Gastroesophageal sphincter (tissue), 3 donors: ENCODE results near the gene WDR87.

ENCODE experiments used
- POLR2A ChIP-seq, 2 donors: fragments of 450-650 bp; IDR thresholded peaks; one replicate each; pipeline ENCODE4 v1.6.1; 2017; ENCODE audit warnings: antibody characterized with exemption in 2 of 2, mild to moderate bottlenecking in 2 of 2, moderate library complexity in 1 of 2
- TF ChIP-seq, protein P1 (sequence below), 4 experiments: fragments of 200-600 bp in 2 of 4; fragments of 450-650 bp in 2 of 4; sonication (generic) in 1 of 4; IDR thresholded peaks; one replicate each; pipeline ENCODE4 v1.5.1; 2017 to 2019; ENCODE audit warnings: antibody characterized with exemption in 4 of 4, mild to moderate bottlenecking in 2 of 4, moderate library complexity in 2 of 4

DNA sequence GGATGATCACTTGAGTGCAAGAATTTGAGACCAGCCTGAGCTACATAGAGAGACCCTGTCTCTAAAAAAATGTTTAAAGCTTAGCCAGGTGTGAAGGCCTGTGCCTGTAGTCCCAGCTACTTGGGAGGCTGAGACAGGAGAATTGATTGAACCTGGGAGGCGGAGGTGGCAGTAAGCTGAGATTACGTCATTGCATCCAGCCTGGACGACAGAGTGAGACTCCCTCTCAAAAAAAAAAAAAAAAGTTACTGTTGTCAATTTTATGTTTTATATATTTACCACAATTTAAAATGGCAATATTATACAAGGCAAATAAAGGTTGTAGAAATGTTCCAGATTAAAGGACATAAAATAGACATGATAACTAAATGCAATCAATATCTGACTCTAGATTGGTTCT is 29.2 kb downstream of the WDR87 start:
- TF ChIP-seq, protein P1, sequence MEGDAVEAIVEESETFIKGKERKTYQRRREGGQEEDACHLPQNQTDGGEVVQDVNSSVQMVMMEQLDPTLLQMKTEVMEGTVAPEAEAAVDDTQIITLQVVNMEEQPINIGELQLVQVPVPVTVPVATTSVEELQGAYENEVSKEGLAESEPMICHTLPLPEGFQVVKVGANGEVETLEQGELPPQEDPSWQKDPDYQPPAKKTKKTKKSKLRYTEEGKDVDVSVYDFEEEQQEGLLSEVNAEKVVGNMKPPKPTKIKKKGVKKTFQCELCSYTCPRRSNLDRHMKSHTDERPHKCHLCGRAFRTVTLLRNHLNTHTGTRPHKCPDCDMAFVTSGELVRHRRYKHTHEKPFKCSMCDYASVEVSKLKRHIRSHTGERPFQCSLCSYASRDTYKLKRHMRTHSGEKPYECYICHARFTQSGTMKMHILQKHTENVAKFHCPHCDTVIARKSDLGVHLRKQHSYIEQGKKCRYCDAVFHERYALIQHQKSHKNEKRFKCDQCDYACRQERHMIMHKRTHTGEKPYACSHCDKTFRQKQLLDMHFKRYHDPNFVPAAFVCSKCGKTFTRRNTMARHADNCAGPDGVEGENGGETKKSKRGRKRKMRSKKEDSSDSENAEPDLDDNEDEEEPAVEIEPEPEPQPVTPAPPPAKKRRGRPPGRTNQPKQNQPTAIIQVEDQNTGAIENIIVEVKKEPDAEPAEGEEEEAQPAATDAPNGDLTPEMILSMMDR (IDR thresholded peaks at IDR 0.05) = no peak
- no peak for TF ChIP-seq POLR2A (IDR thresholded peaks at IDR 0.05)
